Mammary epithelial cell (primary cell): ENCODE measurements around the gene PRKD1.

Source experiments
- CTCF ChIP-seq, 2 donors: IDR thresholded peaks in 1 of 2; conservative IDR thresholded peaks in 1 of 2; 2 replicates each; pipeline ENCODE4 v1.5.1; 2011 to 2012; ENCODE audit warnings: inconsistent platforms in 2 of 2, low read length in 2 of 2, mild to moderate bottlenecking in 2 of 2, control low read depth in 1 of 2, low read depth in 1 of 2; ENCODE audit not compliant: insufficient read depth in 1 of 2; ENCODE audit errors: extremely low read depth in 1 of 2
- EZH2 ChIP-seq: IDR thresholded peaks from 2 replicates; pipeline ENCODE4 v1.6.1; 2012; ENCODE audit warnings: low read length, inconsistent platforms, borderline replicate concordance

- TF ChIP-seq CTCF (conservative IDR thresholded peaks at IDR 0.05 in 1 of 2, IDR thresholded peaks at IDR 0.05 in 1 of 2; ENCODE audit: extremely low read depth in 1 of 2, insufficient read depth in 1 of 2, low read depth in 1 of 2, low read length in 2 of 2) (no peak), EZH2 (no peak)
Observed at GRCh38 chr14:29937116-29937515, 9.5 kb upstream of the PRKD1 start.
